NCI-H2196 treated with DMSO at 0.1 percent for 48 hours (cell line): Measurements from ENCODE around the gene FOXN1.

Source experiments
- DNase-seq: peaks from one replicate; lab custom pipeline; 2025; ENCODE audit not compliant: unreplicated experiment; lab: John Stamatoyannopoulos, UW

FOXN1 gene

GRCh38 chr17:28545787-28546415 lies 39.8 kb downstream of the FOXN1 start:
- DNase-seq, result no peak

GRCh38 chr17:28547096-28547622 lies 41.0 kb downstream of the FOXN1 start:
- DNase-seq, result no peak

- DNase-seq, result no peak
Observed at GRCh38 chr17:28547623-28548416, 41.7 kb downstream of the FOXN1 start.

- no peak for DNase-seq
Observed at GRCh38 chr17:28548417-28549130, 42.4 kb downstream of the FOXN1 start.

GRCh38 chr17:28549236-28550132 lies 43.3 kb downstream of the FOXN1 start:
- no peak for DNase-seq

- DNase-seq, result no peak
Observed at GRCh38 chr17:28550858-28551257, 44.7 kb downstream of the FOXN1 start.

GRCh38 chr17:28551421-28552175 lies 45.5 kb downstream of the FOXN1 start:
- no peak for DNase-seq

- peak; percentile 35 for DNase-seq
Observed at GRCh38 chr17:28552176-28552999, 46.2 kb downstream of the FOXN1 start, which contains the start of gene UNC119. TSS of gene UNC119 (minus strand) at chr17:28552624. CDS start at chr17:28552557, 67 bp downstream.

- no peak for DNase-seq
Observed at GRCh38 chr17:28553000-28553505, 46.9 kb downstream of the FOXN1 start.

GRCh38 chr17:28554565-28554964 lies 48.4 kb downstream of the FOXN1 start:
- no peak for DNase-seq

GRCh38 chr17:28555022-28555421 lies 48.9 kb downstream of the FOXN1 start:
- DNase-seq, result no peak

GRCh38 chr17:28563475-28563874 lies 57.3 kb downstream of the FOXN1 start:
- no peak for DNase-seq

GRCh38 chr17:28567604-28568003 lies 61.5 kb downstream of the FOXN1 start:
- DNase-seq, result no peak

- no peak for DNase-seq
Observed at GRCh38 chr17:28569446-28569845, 63.3 kb downstream of the FOXN1 start.

GRCh38 chr17:28570716-28571360 lies 64.7 kb downstream of the FOXN1 start:
- DNase-seq, result no peak

GRCh38 chr17:28571361-28572122 lies 65.4 kb downstream of the FOXN1 start, which contains the start of gene PIGS:
TSS of gene PIGS (minus strand) at chr17:28571524. CDS start at chr17:28571496, 28 bp downstream.
- DNase-seq, result peak; percentile 61

- no peak for DNase-seq
Observed at GRCh38 chr17:28572259-28573039, 66.3 kb downstream of the FOXN1 start.
